ENCODE measurements around the gene RASGRP1.

Gene RASGRP1

DNA sequence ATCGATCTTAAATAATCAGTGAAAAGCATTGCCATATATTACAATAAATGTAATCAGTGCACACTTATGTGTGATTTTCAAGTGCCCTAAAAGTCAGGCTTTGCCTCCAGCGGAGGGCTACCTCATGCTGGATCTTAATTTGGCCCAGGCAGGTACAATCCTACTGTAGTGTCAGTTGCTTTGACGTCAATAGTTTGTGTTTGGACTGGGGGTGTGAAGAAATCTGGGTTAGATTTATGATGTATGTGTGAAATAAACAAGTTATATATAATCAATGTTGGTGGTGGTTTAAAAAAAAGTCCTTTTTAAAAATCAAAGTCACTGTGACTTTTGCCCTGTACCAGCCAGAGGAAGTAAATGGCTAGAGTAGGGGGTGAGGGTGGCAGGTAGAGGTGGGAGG, 14.0 kb upstream of the RASGRP1 start:
- H3K4me3 ChIP-seq: no peak overlapping the region
- H3K4me1 ChIP-seq: no peaks in the 10 kb centered on the region
- H4K20me1 ChIP-seq: no peaks in the 10 kb centered on the region
- no peak for TF ChIP-seq Cebpa-rat (IDR thresholded peaks at IDR 0.05)
- no peaks in the 10 kb centered on the region for H3K36me3 ChIP-seq
- no peaks in the 10 kb centered on the region for H3K27me3 ChIP-seq
- H3K9ac ChIP-seq: no peak overlapping the region
- no peak overlapping the region for H3K4me2 ChIP-seq
- no peak overlapping the region for H3K27ac ChIP-seq
- peaks cover 0 to 7% (median 0%) of the 10 kb centered on the region in 11 experiments; a peak in 5 of 22 replicates for H3K9me3 ChIP-seq (replicated peaks in 1 of 11)

- Histone ChIP-seq H3K36me3 (no peaks in the 10 kb centered on the region), H3K9ac (no peak overlapping the region), H3K27me3 (no peaks in the 10 kb centered on the region), H3K27ac (no peak overlapping the region), H3K4me3 (no peak overlapping the region), H3K4me1 (no peaks in the 10 kb centered on the region), H4K20me1 (no peaks in the 10 kb centered on the region), H3K4me2 (no peak overlapping the region), H3K9me3 (replicated peaks in 1 of 11) (peaks cover 0 to 10% (median 6%) of the 10 kb centered on the region in 11 experiments; a peak in 7 of 22 replicates)
- no peak for TF ChIP-seq Cebpa-rat (IDR thresholded peaks at IDR 0.05)
Measured at GRCh38 chr15:38577424-38577987, 12.9 kb upstream of the RASGRP1 start.

DNA sequence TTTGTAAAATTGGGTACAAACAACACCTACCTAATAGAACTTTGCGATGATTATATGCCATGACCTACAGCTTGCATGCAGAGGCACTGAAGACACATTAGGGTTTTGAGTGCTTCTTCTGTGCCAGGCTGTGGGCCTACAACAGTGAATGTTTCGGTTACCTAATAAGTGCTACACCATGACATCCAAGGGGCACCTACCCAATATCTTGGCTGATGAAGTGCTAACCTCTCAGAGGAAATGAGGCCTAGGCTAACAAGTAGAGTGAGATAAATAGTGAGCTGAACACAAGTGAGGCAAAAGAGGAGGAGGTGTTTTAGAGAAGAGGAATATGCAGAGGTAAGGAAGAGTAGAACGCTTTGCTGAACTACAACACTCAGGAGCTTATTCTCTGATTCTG, 12.2 kb upstream of the RASGRP1 start:
- H3K27me3 ChIP-seq: no peaks in the 10 kb centered on the region
- no peak for TF ChIP-seq Cebpa-rat (IDR thresholded peaks at IDR 0.05)
- no peaks in the 10 kb centered on the region for H4K20me1 ChIP-seq
- H3K36me3 ChIP-seq: no peaks in the 10 kb centered on the region
- peaks cover 0 to 13% (median 6%) of the 10 kb centered on the region in 11 experiments; a peak in 7 of 22 replicates for H3K9me3 ChIP-seq (replicated peaks in 1 of 11)
- H3K4me2 ChIP-seq: no peak overlapping the region
- no peaks in the 10 kb centered on the region for H3K4me1 ChIP-seq
- H3K4me3 ChIP-seq: no peak overlapping the region
- H3K9ac ChIP-seq: no peak overlapping the region
- no peak overlapping the region for H3K27ac ChIP-seq

GRCh38 chr15:38576261-38576660, 11.6 kb upstream of the RASGRP1 start:
- Histone ChIP-seq H3K27ac (no peak overlapping the region), H4K20me1 (no peaks in the 10 kb centered on the region), H3K4me2 (no peak overlapping the region), H3K9ac (no peak overlapping the region), H3K9me3 (replicated peaks in 1 of 11) (peaks cover 0 to 12% (median 2%) of the 10 kb centered on the region in 11 experiments; a peak in 7 of 22 replicates), H3K36me3 (no peaks in the 10 kb centered on the region), H3K4me3 (no peak overlapping the region), H3K27me3 (no peaks in the 10 kb centered on the region), H3K4me1 (no peaks in the 10 kb centered on the region)
- no peak for TF ChIP-seq Cebpa-rat (IDR thresholded peaks at IDR 0.05)

DNA sequence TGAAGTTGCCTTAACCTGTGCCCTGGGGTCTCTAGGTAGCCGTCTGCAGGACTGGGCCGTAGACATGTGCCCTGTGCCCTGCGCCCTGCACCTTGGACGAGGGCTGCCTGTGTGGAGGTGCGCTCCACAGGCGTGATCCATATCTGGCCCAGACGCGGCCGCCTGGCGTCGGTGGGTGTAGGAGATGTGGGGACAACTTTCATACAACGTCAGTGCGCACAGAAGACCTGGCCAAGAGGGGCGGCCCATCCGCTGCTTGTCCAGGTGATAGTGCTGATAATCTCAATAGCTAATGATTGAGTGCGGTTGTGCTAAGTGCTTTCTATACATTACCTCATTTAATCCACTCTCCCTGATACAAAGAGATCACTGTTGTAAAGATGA, 665 bp upstream of the RASGRP1 start:
- peaks cover 0 to under 1% (median 0%) of the 10 kb centered on the region in 11 experiments; a peak in 1 of 22 replicates for H3K9me3 ChIP-seq (replicated peaks in 1 of 11)
- 0 out of 22 replicates have a peak, but pooled peaks cover 0 to 5% (median 0%) of the 10 kb centered on the region in 11 experiments for H4K20me1 ChIP-seq
- peak overlapping the region; percentile 74 to 88 (median 80); a peak in 19 of 20 replicates for H3K4me3 ChIP-seq
- peaks cover 0 to 22% (median 0%) of the 10 kb centered on the region in 11 experiments; a peak in 7 of 22 replicates for H3K27me3 ChIP-seq
- H3K27ac ChIP-seq: no peak overlapping the region
- H3K36me3 ChIP-seq: 0 out of 22 replicates have a peak, but pooled peaks cover 0 to 1% (median 0%) of the 10 kb centered on the region in 11 experiments
- no peak for TF ChIP-seq Cebpa-rat (IDR thresholded peaks at IDR 0.05)
- peak overlapping the region in 4 of 11 experiments; percentile 77 to 86 (median 80); a peak in 4 of 22 replicates for H3K9ac ChIP-seq
- H3K4me1 ChIP-seq: peaks cover 4 to 41% (median 18%) of the 10 kb centered on the region in 10 experiments; a peak in 17 of 20 replicates
- peak overlapping the region; percentile 85 to 99 (median 97) for H3K4me2 ChIP-seq

DNA sequence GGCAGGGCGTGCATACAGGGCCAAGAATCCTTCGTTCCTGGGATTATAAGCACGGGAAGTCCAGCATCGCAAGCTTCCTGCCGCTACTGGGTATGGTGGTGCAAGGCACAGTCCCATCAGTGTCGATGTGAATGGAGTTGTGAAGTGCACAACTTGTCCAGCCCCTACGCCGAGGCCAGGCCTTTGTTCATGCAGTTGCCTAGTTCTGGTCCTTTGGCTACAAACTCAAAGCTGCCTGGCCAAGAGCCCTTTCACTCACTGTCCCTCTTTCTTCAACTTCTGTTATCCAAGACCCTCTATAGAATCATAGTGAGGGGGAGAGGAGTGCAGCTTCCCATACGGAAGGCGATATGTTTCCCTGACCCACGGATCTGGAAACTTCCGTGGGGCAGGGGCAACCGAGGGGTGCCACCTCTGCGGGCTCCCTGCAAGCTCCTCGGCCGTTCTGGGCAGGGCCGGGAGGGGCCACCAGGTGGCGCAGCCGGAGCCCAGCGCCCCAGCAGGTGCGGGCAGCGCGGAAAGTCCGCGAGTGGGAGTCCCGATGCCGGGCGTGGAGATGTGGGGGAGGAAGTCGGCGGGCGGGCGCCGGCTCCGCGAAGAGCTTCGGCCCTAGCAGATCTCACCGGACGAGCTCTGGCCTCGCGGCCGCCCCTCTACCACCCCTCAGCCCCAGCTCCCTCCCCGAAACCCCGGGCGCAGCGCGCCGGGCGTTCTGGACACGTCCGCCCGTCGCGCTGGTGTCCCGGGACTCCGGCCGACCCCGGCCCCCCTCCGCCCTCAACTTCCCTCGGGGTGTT, 693 bp downstream of the RASGRP1 start:
- peak overlapping the region; percentile 69 to 86 (median 81) for H3K9ac ChIP-seq
- H3K9me3 ChIP-seq (replicated peaks in 1 of 11): no peaks in the 10 kb centered on the region
- peak overlapping the region; percentile 85 to 99 (median 97) for H3K4me2 ChIP-seq
- peak overlapping the region; percentile 74 to 88 (median 80) for H3K4me3 ChIP-seq
- H4K20me1 ChIP-seq: 0 out of 22 replicates have a peak, but pooled peaks cover 0 to 5% (median 0%) of the 10 kb centered on the region in 11 experiments
- H3K27me3 ChIP-seq: peaks cover 0 to 22% (median 0%) of the 10 kb centered on the region in 11 experiments; a peak in 7 of 22 replicates
- peak overlapping the region; percentile 45 to 78 (median 68); a peak in 21 of 22 replicates for H3K27ac ChIP-seq
- TF ChIP-seq Cebpa-rat (IDR thresholded peaks at IDR 0.05): no peak
- peaks cover 4 to 41% (median 18%) of the 10 kb centered on the region in 10 experiments; a peak in 17 of 20 replicates for H3K4me1 ChIP-seq
- H3K36me3 ChIP-seq: peaks cover 0 to 14% (median 0%) of the 10 kb centered on the region in 11 experiments; a peak in 5 of 22 replicates

DNA sequence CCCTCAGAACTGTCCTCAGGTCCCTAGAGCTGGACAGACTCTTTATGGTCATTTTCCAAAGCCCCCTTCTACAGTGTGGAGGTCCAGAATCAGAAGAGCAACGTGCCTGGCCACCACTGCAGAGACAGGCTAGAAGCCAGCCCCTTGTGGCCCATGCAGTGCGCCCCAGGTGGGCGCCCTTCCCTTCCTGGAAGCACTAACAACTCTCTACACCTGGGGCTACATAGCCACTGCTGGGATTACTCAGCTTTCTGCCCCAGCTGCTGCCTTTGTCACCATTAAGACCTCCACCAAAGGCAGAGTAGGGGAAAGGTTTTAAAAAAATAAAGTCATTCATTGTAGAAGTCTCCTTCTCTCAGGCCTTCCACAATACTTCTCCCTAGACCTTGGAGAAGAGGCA, 2.3 kb downstream of the RASGRP1 start:
- Histone ChIP-seq H3K27ac (no peak overlapping the region), H3K4me2 (peak overlapping the region in 4 of 11 experiments; percentile 85 to 99 (median 96); a peak in 4 of 22 replicates), H3K9me3 (replicated peaks in 1 of 11) (no peaks in the 10 kb centered on the region), H3K27me3 (peaks cover 0 to 22% (median 0%) of the 10 kb centered on the region in 11 experiments; a peak in 7 of 22 replicates), H3K36me3 (peaks cover 0 to 27% (median 3%) of the 10 kb centered on the region in 11 experiments; a peak in 6 of 22 replicates), H3K9ac (no peak overlapping the region), H4K20me1 (0 out of 22 replicates have a peak, but pooled peaks cover 0 to 5% (median 0%) of the 10 kb centered on the region in 11 experiments), H3K4me1 (peaks cover 4 to 41% (median 18%) of the 10 kb centered on the region in 10 experiments; a peak in 17 of 20 replicates), H3K4me3 (no peak overlapping the region)
- no peak for TF ChIP-seq Cebpa-rat (IDR thresholded peaks at IDR 0.05)

GRCh38 chr15:38560456-38560926, 4.1 kb downstream of the RASGRP1 start:
- TF ChIP-seq Cebpa-rat (IDR thresholded peaks at IDR 0.05): no peak
- Histone ChIP-seq H4K20me1 (0 out of 22 replicates have a peak, but pooled peaks cover 0 to 5% (median 0%) of the 10 kb centered on the region in 11 experiments), H3K4me3 (no peak overlapping the region), H3K9me3 (replicated peaks in 1 of 11) (no peaks in the 10 kb centered on the region), H3K27me3 (peaks cover 0 to 10% (median 0%) of the 10 kb centered on the region in 11 experiments; a peak in 7 of 22 replicates), H3K27ac (no peak overlapping the region), H3K4me1 (peaks cover 0 to 28% (median 14%) of the 10 kb centered on the region in 10 experiments; a peak in 16 of 20 replicates), H3K9ac (no peak overlapping the region), H3K36me3 (peaks cover 0 to 40% (median 3%) of the 10 kb centered on the region in 11 experiments; a peak in 6 of 22 replicates), H3K4me2 (no peak overlapping the region)

All from BLaER1 treated with 17β-estradiol and CSF1 and Interleukin-3, amounts not matched to agents 10 nM and 100 nM (cell line).